ENCODE measurements around the gene RHOC.
A peak's percentile ranks its signal among the peaks of the same experiment; 100 is the strongest.

RHOC gene

DNA sequence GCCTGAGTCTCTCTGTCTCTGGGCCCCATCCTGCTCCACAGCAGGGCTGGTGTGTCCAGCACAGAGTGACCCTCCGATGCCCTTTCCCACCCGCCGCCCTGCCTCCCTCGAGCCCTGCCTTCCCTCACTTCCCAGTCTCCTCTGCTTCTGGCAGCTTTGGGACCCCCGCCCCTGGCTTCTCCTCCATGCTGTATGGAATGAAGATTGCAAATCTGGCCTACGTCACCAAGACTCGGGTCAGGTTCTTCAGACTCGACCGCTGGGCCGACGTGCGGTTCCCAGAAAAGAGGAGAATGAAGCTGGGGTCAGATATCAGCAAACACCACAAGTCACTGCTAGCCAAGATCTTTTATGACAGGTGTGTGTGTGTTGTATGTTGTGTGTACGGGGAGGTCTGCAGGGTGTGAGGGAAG lies 18.1 kb downstream of the RHOC start:
- Mint-ChIP-seq H3K27me3 (ENCODE audit: low read depth) (no peaks in the 10 kb centered on the region), H3K27ac (no peak overlapping the region), H3K4me1 (ENCODE audit: low read depth) (peaks cover 3% of the 10 kb centered on the region), H3K4me3 (no peak overlapping the region), H3K9me3 (no peaks in the 10 kb centered on the region), H3K36me3 (ENCODE audit: low read depth) (peaks cover 21% of the 10 kb centered on the region)

DNA sequence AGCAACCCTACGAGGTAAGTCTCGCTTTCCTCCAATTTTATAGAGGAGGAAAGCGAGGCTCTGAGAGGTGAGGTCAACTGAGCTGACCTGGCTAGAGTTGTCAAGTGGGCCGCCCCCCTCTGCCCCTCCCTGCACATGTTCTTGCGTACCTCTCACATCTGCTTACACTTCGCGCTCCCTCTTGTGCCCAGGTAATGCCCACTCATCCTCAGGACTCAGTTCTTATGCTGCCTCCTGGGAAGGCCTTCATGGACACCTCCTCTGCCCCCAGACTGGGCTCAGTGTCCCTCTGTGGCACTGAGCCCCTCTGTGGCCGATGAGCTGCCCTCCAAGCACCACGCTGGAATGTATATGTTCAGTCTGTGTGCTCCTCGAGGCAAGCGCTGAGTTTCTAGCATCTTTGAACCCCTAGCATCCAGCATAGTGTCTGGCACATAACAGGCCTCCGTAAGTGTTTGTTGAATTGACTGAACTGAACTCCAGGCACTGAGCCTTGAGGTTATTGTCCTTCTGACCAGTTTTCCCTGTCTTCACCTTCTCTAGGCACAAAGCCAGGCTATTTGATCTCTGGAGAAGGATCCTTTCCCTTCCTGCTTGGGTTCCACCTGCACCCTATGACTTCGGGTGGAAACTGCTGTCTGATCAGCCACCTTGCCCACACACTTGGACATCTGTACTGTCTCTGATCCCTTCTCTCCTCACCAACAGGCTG lies 19.0 kb downstream of the RHOC start:
- Mint-ChIP-seq H3K4me3 (no peak overlapping the region), H3K36me3 (ENCODE audit: low read depth) (peaks cover 20% of the 10 kb centered on the region), H3K27me3 (ENCODE audit: low read depth) (no peaks in the 10 kb centered on the region), H3K4me1 (ENCODE audit: low read depth) (peaks cover 5% of the 10 kb centered on the region), H3K27ac (peak overlapping the region; percentile 34), H3K9me3 (no peaks in the 10 kb centered on the region)

DNA sequence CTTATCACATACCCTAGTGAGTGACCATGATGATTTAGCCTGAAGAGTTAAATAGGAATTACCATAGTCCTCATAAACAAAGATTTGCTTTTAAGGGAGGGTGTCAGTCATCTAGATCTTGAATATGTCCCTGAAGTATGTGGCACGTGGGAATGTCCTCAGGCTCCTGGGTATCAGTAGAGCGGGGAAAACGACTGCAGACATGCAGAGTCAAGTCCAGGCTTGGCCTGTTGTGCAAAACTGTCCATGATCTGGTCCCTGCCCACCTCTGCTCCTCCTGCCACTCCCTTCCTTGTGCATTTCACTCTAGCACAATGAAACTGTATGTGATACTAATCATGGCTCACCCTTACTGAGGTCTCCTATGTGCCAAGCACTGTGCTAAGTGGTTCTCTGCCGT lies 19.6 kb downstream of the RHOC start:
- Mint-ChIP-seq H3K4me1 (ENCODE audit: low read depth) (peaks cover 5% of the 10 kb centered on the region), H3K27ac (no peak overlapping the region), H3K9me3 (no peaks in the 10 kb centered on the region), H3K27me3 (ENCODE audit: low read depth) (no peaks in the 10 kb centered on the region), H3K4me3 (no peak overlapping the region), H3K36me3 (ENCODE audit: low read depth) (peaks cover 17% of the 10 kb centered on the region)

DNA sequence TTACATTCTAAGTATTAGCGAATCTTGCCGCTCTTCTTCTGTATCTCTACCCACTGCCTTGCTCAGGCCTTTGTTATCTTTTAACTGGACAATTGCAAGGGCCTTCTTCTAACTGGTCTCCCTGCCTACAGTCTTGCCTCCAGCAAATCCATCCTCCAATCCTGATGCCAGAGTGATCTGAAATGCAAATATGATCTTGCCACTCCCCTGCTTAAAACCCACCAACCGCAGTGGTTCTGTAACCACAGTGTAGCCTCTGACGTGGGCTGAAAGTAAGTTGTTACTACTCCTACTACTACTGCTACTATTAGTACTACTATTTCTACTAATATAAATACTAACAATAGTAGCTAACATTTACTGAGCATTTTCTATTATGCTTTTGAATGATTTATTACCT lies 20.1 kb downstream of the RHOC start:
- Mint-ChIP-seq H3K27ac (no peak overlapping the region), H3K4me3 (no peak overlapping the region), H3K27me3 (ENCODE audit: low read depth) (no peaks in the 10 kb centered on the region), H3K4me1 (ENCODE audit: low read depth) (peaks cover 5% of the 10 kb centered on the region), H3K9me3 (no peaks in the 10 kb centered on the region), H3K36me3 (ENCODE audit: low read depth) (peaks cover 12% of the 10 kb centered on the region)

DNA sequence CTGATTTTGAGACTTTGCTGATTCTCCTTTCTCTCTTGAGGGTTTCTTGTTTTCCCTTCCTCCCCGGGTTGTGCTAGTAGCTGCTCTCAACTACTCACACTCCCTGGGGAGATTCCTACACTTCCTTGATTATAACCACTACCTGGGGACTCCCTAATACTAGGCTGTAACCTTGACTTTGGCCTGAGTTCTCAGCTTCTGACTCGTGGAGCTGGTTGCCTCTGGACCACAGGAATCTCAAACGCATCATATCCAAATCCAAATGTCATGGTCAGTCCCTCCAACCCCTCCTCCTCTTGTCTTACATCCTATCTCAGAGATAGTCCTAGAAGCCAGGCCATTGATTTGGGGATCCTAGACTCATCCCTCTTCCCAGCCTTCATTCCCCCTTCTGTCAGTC lies 20.5 kb downstream of the RHOC start:
- Mint-ChIP-seq H3K9me3 (no peaks in the 10 kb centered on the region), H3K27me3 (ENCODE audit: low read depth) (no peaks in the 10 kb centered on the region), H3K27ac (no peak overlapping the region), H3K4me1 (ENCODE audit: low read depth) (peaks cover 5% of the 10 kb centered on the region), H3K36me3 (ENCODE audit: low read depth) (peaks cover 8% of the 10 kb centered on the region), H3K4me3 (no peak overlapping the region)

DNA sequence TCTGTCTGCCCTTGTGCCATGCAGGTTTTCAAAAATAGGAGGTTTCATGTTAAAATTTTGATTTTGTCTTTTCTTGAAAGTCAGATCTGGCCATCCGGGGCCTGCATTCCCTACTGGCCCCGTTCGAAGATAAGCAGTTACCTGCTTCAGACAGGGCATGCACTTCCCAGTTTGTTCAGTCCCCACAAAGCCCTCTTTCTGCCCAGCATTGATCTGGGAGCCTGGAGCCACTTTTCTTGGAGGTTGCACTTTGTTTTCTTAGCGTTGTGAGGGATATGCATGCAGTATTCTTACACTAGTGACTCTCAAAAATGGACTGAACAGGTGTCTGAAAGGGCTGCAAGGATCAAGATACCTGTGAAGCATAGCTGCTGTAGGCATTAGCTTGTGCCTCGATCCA lies 21.0 kb downstream of the RHOC start:
- H3K27me3 Mint-ChIP-seq (ENCODE audit: low read depth): no peaks in the 10 kb centered on the region
- no peak overlapping the region for H3K4me3 Mint-ChIP-seq
- no peaks in the 10 kb centered on the region for H3K9me3 Mint-ChIP-seq
- no peak overlapping the region for H3K27ac Mint-ChIP-seq
- H3K36me3 Mint-ChIP-seq (ENCODE audit: low read depth): peaks cover 8% of the 10 kb centered on the region
- H3K4me1 Mint-ChIP-seq (ENCODE audit: low read depth): peaks cover 5% of the 10 kb centered on the region

DNA sequence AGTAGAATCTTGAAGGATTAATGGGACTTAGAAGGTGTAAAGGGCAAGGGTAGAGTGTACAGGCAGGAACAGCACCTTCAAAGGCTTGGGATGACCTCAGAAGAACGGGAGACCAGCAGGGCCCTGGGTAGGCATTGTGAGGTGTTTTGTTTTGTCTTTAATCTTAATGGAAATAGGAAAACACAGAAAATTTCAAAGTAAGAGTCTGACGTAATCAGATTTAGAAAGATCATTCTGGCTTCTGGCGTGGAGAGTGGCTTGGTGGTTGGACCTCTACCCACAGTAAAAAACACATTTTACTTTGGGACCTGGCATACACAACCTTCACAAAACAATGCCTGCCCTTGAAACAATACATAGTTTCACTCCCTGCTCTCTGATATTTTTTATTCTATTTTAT lies 28.3 kb downstream of the RHOC start:
- H3K4me1 Mint-ChIP-seq (ENCODE audit: low read depth): peaks cover 43% of the 10 kb centered on the region
- H3K27ac Mint-ChIP-seq: peak overlapping the region; percentile 57
- no peaks in the 10 kb centered on the region for H3K9me3 Mint-ChIP-seq
- H3K36me3 Mint-ChIP-seq (ENCODE audit: low read depth): peaks cover 31% of the 10 kb centered on the region
- no peaks in the 10 kb centered on the region for H3K27me3 Mint-ChIP-seq (ENCODE audit: low read depth)
- H3K4me3 Mint-ChIP-seq: no peak overlapping the region

DNA sequence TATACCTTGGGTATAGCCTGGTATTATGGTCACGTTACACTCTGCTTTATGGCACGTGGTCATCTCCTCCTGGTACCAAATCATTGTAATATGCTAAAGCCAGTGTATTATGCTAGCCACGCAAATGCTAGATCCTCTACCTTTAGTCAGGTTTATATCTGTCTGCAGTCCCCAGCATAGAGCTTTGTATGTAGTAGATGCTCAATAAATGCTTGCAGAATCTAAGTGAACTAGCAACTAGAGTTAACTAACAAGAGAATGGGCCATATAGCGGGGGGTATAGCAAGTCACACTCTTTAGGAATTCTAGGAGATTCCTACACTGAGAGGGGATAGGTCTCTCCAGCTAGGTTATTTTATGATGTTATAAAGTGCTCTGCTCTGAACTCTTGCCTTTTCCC lies 29.4 kb downstream of the RHOC start:
- H3K27me3 Mint-ChIP-seq (ENCODE audit: low read depth): no peaks in the 10 kb centered on the region
- no peak overlapping the region for H3K27ac Mint-ChIP-seq
- H3K4me3 Mint-ChIP-seq: no peak overlapping the region
- peaks cover 34% of the 10 kb centered on the region for H3K36me3 Mint-ChIP-seq (ENCODE audit: low read depth)
- H3K4me1 Mint-ChIP-seq (ENCODE audit: low read depth): peaks cover 48% of the 10 kb centered on the region
- H3K9me3 Mint-ChIP-seq: no peaks in the 10 kb centered on the region

DNA sequence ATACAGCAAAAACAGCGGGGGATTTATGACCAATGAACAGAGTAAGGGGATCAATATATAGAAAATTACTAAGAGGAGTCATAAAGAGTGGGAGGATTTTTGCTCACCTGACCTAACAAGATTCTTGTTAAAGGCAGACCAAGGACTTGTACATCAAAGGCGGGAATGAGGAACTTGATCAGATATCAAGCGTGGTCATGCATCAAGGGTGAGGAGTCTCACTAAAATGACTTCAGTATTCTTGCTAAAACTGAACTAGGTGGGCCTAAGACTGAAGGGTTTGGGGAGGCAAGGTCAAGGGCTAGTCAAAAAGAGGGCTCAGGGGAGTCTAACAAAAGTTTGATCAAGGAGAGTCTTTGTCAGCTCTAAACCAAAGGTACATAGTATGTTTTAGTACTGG lies 30.4 kb downstream of the RHOC start:
- H3K4me3 Mint-ChIP-seq: peak overlapping the region; percentile 82
- peaks cover 42% of the 10 kb centered on the region for H3K36me3 Mint-ChIP-seq (ENCODE audit: low read depth)
- H3K4me1 Mint-ChIP-seq (ENCODE audit: low read depth): peaks cover 50% of the 10 kb centered on the region
- H3K27me3 Mint-ChIP-seq (ENCODE audit: low read depth): no peaks in the 10 kb centered on the region
- H3K27ac Mint-ChIP-seq: no peak overlapping the region
- no peaks in the 10 kb centered on the region for H3K9me3 Mint-ChIP-seq

DNA sequence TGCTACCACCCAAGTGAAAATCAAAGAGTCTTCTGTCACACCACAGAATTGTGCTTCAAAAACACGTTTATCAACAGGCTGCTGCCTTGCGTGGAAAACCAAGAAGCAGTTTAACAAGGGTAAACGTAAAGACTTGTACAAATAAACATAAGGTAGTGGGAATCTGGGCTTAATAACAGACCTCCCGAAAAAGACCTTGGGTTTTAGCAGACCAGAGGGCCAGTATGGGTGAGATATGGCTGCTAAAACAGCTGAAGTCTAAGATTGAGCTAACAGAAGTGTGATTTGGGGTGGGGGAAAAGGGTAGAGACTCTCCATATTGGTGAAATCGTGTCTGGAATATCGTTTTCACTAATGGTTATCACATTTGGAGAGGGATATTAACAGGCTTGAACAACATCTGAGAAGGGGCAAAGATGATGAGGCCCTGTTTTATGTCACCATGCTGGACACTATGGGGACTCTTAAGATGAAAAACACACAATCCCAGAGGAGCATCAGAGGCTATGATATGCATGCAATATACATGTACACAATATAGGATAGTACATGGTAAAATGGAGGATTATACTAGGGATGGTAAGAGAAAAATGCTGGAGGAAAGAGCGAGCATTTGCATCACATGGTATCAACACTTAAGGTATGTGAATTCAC lies 31.1 kb downstream of the RHOC start:
- Mint-ChIP-seq H3K9me3 (no peaks in the 10 kb centered on the region), H3K27ac (peak overlapping the region; percentile 50), H3K4me3 (peak overlapping the region; percentile 82), H3K4me1 (ENCODE audit: low read depth) (peaks cover 51% of the 10 kb centered on the region), H3K36me3 (ENCODE audit: low read depth) (peaks cover 47% of the 10 kb centered on the region), H3K27me3 (ENCODE audit: low read depth) (no peaks in the 10 kb centered on the region)

DNA sequence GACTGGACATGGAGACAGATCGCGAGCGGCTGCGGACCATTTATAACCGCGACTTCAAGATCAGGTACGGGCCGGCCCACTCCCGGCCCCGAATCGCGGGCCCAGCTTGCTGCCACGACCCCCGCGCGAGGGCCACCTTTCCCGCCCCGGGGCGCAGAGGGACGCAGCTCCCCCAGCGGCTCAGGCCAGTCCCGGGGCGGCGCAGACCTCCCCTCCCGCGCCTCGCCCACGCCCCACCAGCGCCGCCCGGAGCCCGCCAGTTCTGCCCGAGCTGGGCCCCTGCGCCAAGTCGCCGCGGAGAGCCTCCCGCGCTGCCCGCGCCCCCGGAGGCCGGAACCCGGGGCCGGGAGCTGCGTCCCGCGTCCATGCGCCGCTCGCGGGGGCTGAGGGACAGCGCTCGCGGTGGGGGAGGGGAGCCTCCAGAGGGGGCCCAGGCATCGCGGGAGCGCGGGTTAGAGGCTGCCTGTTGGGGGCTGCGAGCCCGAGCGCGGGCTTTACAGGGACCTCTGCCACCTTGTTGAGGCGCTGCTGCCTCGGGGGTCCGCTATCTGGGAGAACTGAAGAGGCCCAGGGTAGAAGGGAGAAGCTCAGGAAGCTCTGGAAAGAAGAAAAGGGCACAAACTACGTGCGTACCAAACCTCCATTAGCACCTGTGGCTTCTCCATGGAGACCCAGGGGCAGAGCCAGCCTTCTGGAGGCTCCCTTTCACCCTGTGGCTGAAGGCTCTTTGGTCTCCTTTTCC lies 31.8 kb downstream of the RHOC start:
- H3K9me3 Mint-ChIP-seq: no peaks in the 10 kb centered on the region
- H3K27ac Mint-ChIP-seq: peak overlapping the region; percentile 98
- no peaks in the 10 kb centered on the region for H3K27me3 Mint-ChIP-seq (ENCODE audit: low read depth)
- H3K4me3 Mint-ChIP-seq: peak overlapping the region; percentile 99
- peaks cover 53% of the 10 kb centered on the region for H3K36me3 Mint-ChIP-seq (ENCODE audit: low read depth)
- peaks cover 51% of the 10 kb centered on the region for H3K4me1 Mint-ChIP-seq (ENCODE audit: low read depth)

DNA sequence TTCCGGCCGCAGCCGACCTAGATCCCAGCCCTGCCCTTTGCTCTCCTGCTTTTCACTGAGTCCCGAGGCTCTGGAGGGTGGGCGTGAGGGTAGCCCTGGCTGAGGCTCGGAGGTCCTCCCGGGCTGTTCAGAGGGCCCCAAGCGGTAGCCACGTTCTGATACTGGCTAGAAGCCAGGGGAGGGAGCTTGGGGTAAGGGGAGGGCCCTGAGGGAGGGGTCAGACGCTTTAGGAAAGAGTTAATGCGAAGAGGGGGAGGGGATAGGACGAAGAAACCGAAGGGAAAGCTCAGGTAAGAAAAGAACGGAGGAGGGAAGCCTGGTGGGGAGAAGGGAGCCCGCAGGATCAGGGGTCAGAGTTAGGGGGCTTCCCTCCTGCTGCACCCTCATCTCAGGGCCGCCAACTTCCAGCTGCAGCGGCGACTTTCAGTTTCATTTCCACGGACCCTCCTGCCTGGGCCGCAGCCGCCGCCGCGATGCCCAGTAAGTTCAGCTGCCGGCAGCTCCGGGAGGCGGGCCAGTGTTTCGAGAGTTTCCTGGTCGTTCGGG lies 32.4 kb downstream of the RHOC start, which contains the start of gene MOV10:
MOV10 (plus strand) TSS at position 220 of the 546 bp plus-strand sequence; CDS start at position 474, 254 bp downstream.
- Mint-ChIP-seq H3K27ac (peak within 1 kb of the TSS; percentile 98), H3K36me3 (ENCODE audit: low read depth) (peaks cover 56% of the 10 kb centered on the region), H3K4me1 (ENCODE audit: low read depth) (peaks cover 50% of the 10 kb centered on the region), H3K27me3 (ENCODE audit: low read depth) (no peaks in the 10 kb centered on the region), H3K9me3 (no peaks in the 10 kb centered on the region), H3K4me3 (peak within 1 kb of the TSS; percentile 99)

DNA sequence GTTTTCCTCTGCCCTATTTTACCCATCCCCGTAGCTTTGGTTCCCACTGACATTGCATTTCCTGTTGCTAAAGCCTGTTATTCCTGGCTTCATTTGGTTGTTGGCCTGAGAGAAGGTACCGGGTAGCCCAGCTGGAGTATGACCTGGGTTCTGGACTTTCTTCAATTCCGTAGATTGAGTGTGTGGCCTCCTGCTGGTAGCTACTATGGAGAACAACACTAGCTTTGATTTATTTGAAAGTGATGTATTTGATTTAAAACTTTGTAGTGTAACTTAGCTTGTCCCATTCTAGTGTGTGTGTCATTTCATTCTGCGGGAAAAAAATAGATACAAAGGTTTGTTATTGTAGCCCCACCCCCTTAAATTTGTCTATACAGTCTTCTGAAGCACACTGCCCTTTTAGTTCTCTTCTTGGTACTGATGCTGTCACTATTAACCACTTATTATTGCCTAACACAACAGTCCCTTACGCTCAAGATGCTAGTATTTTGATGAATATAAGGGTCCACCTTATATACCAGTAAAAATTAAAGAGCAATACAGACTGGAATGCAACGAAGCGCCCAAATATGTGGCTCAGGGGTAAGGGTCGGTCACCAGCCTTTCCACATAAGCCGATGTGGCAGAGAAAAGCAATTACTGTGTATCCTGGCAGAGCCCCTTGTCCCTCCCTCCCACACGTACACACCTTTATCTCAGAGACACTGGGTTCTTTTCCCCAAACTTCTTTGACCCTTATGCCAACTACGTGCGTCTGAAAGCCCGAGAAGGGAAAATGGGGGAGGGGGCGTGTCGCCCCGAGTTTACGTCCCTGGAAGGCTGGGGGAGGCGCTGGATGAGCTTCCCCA lies 33.1 kb downstream of the RHOC start:
- H3K9me3 Mint-ChIP-seq: no peaks in the 10 kb centered on the region
- H3K27ac Mint-ChIP-seq: peak overlapping the region; percentile 98
- H3K4me3 Mint-ChIP-seq: peak overlapping the region; percentile 99
- H3K36me3 Mint-ChIP-seq (ENCODE audit: low read depth): peaks cover 58% of the 10 kb centered on the region
- peaks cover 51% of the 10 kb centered on the region for H3K4me1 Mint-ChIP-seq (ENCODE audit: low read depth)
- H3K27me3 Mint-ChIP-seq (ENCODE audit: low read depth): no peaks in the 10 kb centered on the region

DNA sequence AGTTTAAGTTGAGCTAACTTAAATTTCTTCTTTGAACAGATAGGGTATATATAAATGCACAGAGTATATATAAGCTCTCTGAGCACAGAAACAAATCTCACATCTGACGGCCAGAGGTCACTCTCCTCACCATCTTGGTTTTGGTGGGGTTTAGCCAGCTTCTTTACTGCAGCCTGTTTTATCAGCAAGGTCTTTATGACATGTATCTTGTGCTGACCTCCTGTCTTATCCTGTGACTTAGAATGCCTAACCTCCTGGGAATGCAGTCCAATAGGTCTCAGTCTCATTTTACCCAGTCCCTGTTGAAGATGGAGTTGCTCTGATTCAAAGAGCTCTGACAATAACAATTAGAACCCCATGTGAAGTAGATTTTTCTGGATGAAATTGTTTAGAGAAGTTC lies 34.1 kb downstream of the RHOC start:
- Mint-ChIP-seq H3K27ac (peak overlapping the region; percentile 20), H3K27me3 (ENCODE audit: low read depth) (no peaks in the 10 kb centered on the region), H3K36me3 (ENCODE audit: low read depth) (peaks cover 57% of the 10 kb centered on the region), H3K4me1 (ENCODE audit: low read depth) (peaks cover 48% of the 10 kb centered on the region), H3K9me3 (no peaks in the 10 kb centered on the region), H3K4me3 (peak overlapping the region; percentile 38)
